Smooth muscle cell (in vitro differentiated cells): ENCODE results near the gene NEK6. TPM values are rescaled to one million over a fixed set of nuclear protein-coding genes. Genes with fewer than 3 reads are reported as not detected.

Source experiments
- DNase-seq: peaks from one replicate; lab custom pipeline; 2025; ENCODE audit not compliant: unreplicated experiment; lab: John Stamatoyannopoulos, UW
- H2AFZ ChIP-seq: fragments of 200-600 bp; sonication (generic); 2 replicates; pipeline ENCODE4 v1.6.0; 2016; ENCODE audit warnings: antibody characterized with exemption, low read depth, mild to moderate bottlenecking
- H3F3A ChIP-seq: fragments of 200-600 bp; sonication (generic); 2 replicates; pipeline ENCODE4 v1.6.0; 2017; ENCODE audit warnings: antibody characterized with exemption, low read depth
- H3K27ac ChIP-seq: fragments of 200-600 bp; sonication (generic); 2 replicates; pipeline ENCODE4 v1.5.1; 2016; ENCODE audit warnings: low read depth, mild to moderate bottlenecking
- H3K27me3 ChIP-seq: fragments of 200-600 bp; sonication (generic); 2 replicates; pipeline ENCODE4 v1.6.1; 2016; ENCODE audit warnings: low read depth, mild to moderate bottlenecking
- H3K36me3 ChIP-seq: fragments of 200-600 bp; sonication (generic); 2 replicates; pipeline ENCODE4 v1.5.1; 2016; ENCODE audit warnings: low read depth
- H3K4me1 ChIP-seq: fragments of 200-600 bp; sonication (generic); 2 replicates; pipeline ENCODE4 v1.5.1; 2016; ENCODE audit warnings: low read depth
- H3K4me2 ChIP-seq: fragments of 200-600 bp; sonication (generic); 2 replicates; pipeline ENCODE4 v1.6.0; 2016; ENCODE audit warnings: mild to moderate bottlenecking
- H3K4me3 ChIP-seq: fragments of 200-600 bp; sonication (generic); 2 replicates; pipeline ENCODE4 v1.5.1; 2016; ENCODE audit warnings: mild to moderate bottlenecking
- H3K79me2 ChIP-seq: fragments of 200-600 bp; sonication (generic); 2 replicates; pipeline ENCODE4 v1.6.0; 2016; ENCODE audit warnings: low read depth, mild to moderate bottlenecking
- H3K9ac ChIP-seq: fragments of 200-600 bp; sonication (generic); 2 replicates; pipeline ENCODE4 v1.6.0; 2016; ENCODE audit warnings: low read depth
- H3K9me3 ChIP-seq: fragments of 200-600 bp; sonication (generic); replicated peaks from 2 replicates; pipeline ENCODE4 v1.5.1; 2016; ENCODE audit warnings: low read depth
- H4K20me1 ChIP-seq: fragments of 200-600 bp; sonication (generic); 2 replicates; pipeline ENCODE4 v1.6.0; 2016; ENCODE audit warnings: low read depth
- WGBS: methylation state at CpG from one replicate; pipeline ENCODE4 v1.1.7; 2016; ENCODE audit warnings: low lambda C conversion rate; 5-methylcytosine and 5-hydroxymethylcytosine counted together
- polyA plus RNA-seq: library from polyadenylated mRNA; unstranded; fragments of >200 nt; fragmentation: Nextera tagmentation; extraction: Ambion mirVana; gene quantifications from 2 replicates; pipeline ENCODE4 v1.2.1, GENCODE V29; 2016
- total RNA-seq: library from RNA; depleted of rRNA; stranded (reverse); fragments of >200 nt; gene quantifications from 2 replicates; pipeline ENCODE4 v1.2.3, GENCODE V29; 2014
- TF ChIP-seq, protein P1 (sequence below): fragments of 200-600 bp; sonication (generic); IDR thresholded peaks from 2 replicates; pipeline ENCODE4 v1.5.1; 2017; ENCODE audit warnings: borderline replicate concordance, mild to moderate bottlenecking, antibody characterized with exemption; ENCODE audit not compliant: insufficient read depth, poor library complexity, severe bottlenecking

The NEK6 gene
- total and polyA plus RNA-seq, 2 experiments from 2014 or later, result 45.9 to 108 TPM

DNA sequence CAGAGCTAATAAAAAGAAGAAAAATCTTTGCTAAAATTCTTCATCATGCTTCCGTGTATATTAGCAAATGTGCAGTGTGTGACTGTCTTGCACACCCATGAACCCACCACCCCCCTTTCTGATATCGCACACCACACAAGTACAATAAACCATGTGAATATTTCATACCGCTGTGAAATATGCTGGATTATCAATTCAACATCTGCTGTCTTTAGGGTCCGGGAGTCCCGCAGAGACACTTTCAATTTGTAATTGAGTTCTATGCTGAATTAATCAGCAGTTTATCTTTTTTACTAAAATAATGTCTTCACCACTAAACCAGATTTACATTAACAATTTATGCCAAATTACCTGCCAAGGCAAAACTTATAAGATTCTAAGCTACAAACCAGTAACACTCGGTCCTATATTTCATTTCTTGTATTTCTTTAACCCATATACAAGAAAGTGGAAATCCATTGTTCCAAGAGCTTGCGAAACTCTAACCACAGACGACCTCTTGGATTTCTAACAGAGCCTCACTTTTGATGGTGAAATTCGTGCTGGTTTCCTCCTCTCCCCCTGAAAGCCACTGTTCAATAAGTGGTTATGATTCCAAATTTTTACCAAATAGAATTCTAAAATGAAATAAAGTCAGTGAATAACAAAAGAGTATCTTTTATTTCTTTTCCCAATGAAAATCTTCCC lies 113.3 kb downstream of the NEK6 start:
- Histone ChIP-seq H3F3A (no peaks in the 10 kb centered on the region), H2AFZ (no peak overlapping the region), H3K4me2 (no peak overlapping the region), H3K27me3 (no peaks in the 10 kb centered on the region), H3K36me3 (peaks cover 7% of the 10 kb centered on the region), H3K27ac (no peak overlapping the region), H3K79me2 (peaks cover 59% of the 10 kb centered on the region), H3K9ac (no peak overlapping the region), H4K20me1 (peaks cover 100% of the 10 kb centered on the region), H3K4me1 (no peaks in the 10 kb centered on the region), H3K9me3 (peaks cover 3% of the 10 kb centered on the region), H3K4me3 (no peak overlapping the region)
- TF ChIP-seq, protein P1, sequence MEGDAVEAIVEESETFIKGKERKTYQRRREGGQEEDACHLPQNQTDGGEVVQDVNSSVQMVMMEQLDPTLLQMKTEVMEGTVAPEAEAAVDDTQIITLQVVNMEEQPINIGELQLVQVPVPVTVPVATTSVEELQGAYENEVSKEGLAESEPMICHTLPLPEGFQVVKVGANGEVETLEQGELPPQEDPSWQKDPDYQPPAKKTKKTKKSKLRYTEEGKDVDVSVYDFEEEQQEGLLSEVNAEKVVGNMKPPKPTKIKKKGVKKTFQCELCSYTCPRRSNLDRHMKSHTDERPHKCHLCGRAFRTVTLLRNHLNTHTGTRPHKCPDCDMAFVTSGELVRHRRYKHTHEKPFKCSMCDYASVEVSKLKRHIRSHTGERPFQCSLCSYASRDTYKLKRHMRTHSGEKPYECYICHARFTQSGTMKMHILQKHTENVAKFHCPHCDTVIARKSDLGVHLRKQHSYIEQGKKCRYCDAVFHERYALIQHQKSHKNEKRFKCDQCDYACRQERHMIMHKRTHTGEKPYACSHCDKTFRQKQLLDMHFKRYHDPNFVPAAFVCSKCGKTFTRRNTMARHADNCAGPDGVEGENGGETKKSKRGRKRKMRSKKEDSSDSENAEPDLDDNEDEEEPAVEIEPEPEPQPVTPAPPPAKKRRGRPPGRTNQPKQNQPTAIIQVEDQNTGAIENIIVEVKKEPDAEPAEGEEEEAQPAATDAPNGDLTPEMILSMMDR, result no peak
- WGBS, result 88% methylated on average over 9 of the region's 9 CpGs
- DNase-seq, result no peak

DNA sequence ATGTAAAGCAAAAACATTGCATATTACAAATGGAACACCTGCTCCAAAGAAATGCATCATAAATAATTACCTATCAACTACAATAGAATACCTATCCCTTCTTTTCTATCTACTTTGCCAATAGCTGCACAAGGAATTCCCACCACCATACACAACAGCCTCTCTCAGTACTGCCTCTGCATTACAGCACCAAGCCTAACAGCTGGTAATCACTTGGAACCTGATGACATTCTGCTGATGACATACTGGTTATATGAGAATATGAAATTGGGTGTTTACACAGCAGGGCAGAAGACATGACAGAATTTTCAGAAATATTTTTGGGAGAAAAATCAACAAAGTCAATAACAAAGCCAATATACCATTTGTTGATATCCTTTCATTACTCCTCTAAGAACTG lies 114.3 kb downstream of the NEK6 start:
- H3K4me2 ChIP-seq, result no peak overlapping the region
- peaks cover 7% of the 10 kb centered on the region for H3K36me3 ChIP-seq
- peaks cover 63% of the 10 kb centered on the region for H3K79me2 ChIP-seq
- peaks cover 100% of the 10 kb centered on the region for H4K20me1 ChIP-seq
- H3K9ac ChIP-seq, result no peak overlapping the region
- TF ChIP-seq, protein P1, result no peak
- H3F3A ChIP-seq, result no peaks in the 10 kb centered on the region
- H3K4me3 ChIP-seq, result no peak overlapping the region
- H3K4me1 ChIP-seq, result no peaks in the 10 kb centered on the region
- no peak overlapping the region for H3K27ac ChIP-seq
- peaks cover 3% of the 10 kb centered on the region for H3K9me3 ChIP-seq
- no peaks in the 10 kb centered on the region for H3K27me3 ChIP-seq
- DNase-seq, result no peak
- no peak overlapping the region for H2AFZ ChIP-seq

DNA sequence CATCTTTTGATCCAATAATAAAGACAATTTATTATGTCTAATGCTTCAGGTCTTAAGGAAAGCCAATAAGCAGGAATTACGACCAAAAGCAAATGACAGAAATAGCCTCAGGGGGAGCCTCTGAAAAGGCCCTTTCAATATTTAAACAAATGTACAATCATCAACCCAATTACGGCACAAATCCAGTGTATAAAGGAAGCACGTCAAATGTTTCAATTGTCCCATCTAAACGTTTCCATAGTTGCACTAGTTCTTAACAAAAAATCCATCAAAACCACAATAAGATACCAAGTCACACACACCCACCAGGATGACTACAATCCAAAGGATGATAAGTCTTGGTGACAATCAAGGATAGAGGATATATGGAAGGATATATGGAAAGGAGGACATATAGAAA lies 115.6 kb downstream of the NEK6 start:
- Histone ChIP-seq H3K79me2 (peaks cover 63% of the 10 kb centered on the region), H4K20me1 (peaks cover 100% of the 10 kb centered on the region), H3K4me2 (no peak overlapping the region), H3K27ac (no peak overlapping the region), H2AFZ (no peak overlapping the region), H3K9ac (no peak overlapping the region), H3K4me1 (no peaks in the 10 kb centered on the region), H3K27me3 (no peaks in the 10 kb centered on the region), H3F3A (no peaks in the 10 kb centered on the region), H3K36me3 (peaks cover 7% of the 10 kb centered on the region), H3K4me3 (no peak overlapping the region), H3K9me3 (peaks cover 3% of the 10 kb centered on the region)
- no peak for DNase-seq
- 93% methylated on average over 4 of the region's 4 CpGs for WGBS
- TF ChIP-seq, protein P1, result no peak

DNA sequence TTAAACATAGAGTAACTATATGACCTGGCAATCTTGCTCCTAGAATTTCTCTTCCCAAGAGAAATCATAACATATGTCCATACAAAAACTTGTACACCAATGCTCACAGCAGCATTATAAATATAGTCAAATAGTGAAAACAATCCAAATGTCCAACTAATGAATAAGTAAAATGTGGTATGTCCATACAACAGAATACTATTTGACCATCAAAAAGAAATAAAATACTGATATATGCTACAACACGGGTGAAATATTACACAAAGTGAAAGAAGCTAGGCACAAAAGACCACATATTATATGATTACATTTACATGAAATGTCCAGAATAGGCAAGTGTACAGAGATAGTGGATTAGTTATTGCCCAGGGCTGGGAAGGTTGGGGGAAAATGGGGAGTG lies 116.1 kb downstream of the NEK6 start:
- DNase-seq, result no peak
- H3K27me3 ChIP-seq, result no peaks in the 10 kb centered on the region
- no peaks in the 10 kb centered on the region for H3F3A ChIP-seq
- H3K79me2 ChIP-seq, result peaks cover 68% of the 10 kb centered on the region
- no peak overlapping the region for H3K4me2 ChIP-seq
- no peaks in the 10 kb centered on the region for H3K4me1 ChIP-seq
- no peak overlapping the region for H3K27ac ChIP-seq
- no peak overlapping the region for H2AFZ ChIP-seq
- peaks cover 7% of the 10 kb centered on the region for H3K36me3 ChIP-seq
- peaks cover 100% of the 10 kb centered on the region for H4K20me1 ChIP-seq
- H3K9me3 ChIP-seq, result peaks cover 3% of the 10 kb centered on the region
- TF ChIP-seq, protein P1, result no peak
- no peak overlapping the region for H3K4me3 ChIP-seq
- H3K9ac ChIP-seq, result no peak overlapping the region
- 94% methylated on average over 1 of the region's 1 CpG for WGBS
